T1000 (cell line): Measurements from ENCODE around the gene SPATA19.

Experiments used
- DNase-seq: peaks from one replicate; lab custom pipeline; 2025; ENCODE audit warnings: mixed read lengths; lab: John Stamatoyannopoulos, UW

The SPATA19 gene

GRCh38 chr11:133818302-133818701, 27.0 kb downstream of the SPATA19 start:
- DNase-seq, result no peak

- no peak for DNase-seq
Observed at GRCh38 chr11:133817449-133817848, 27.9 kb downstream of the SPATA19 start.

GRCh38 chr11:133816146-133816870, 29.0 kb downstream of the SPATA19 start:
- DNase-seq, result no peak

- no peak for DNase-seq
Observed at GRCh38 chr11:133815636-133816035, 29.7 kb downstream of the SPATA19 start.

GRCh38 chr11:133814588-133815100, 30.7 kb downstream of the SPATA19 start:
- DNase-seq, result no peak

DNA sequence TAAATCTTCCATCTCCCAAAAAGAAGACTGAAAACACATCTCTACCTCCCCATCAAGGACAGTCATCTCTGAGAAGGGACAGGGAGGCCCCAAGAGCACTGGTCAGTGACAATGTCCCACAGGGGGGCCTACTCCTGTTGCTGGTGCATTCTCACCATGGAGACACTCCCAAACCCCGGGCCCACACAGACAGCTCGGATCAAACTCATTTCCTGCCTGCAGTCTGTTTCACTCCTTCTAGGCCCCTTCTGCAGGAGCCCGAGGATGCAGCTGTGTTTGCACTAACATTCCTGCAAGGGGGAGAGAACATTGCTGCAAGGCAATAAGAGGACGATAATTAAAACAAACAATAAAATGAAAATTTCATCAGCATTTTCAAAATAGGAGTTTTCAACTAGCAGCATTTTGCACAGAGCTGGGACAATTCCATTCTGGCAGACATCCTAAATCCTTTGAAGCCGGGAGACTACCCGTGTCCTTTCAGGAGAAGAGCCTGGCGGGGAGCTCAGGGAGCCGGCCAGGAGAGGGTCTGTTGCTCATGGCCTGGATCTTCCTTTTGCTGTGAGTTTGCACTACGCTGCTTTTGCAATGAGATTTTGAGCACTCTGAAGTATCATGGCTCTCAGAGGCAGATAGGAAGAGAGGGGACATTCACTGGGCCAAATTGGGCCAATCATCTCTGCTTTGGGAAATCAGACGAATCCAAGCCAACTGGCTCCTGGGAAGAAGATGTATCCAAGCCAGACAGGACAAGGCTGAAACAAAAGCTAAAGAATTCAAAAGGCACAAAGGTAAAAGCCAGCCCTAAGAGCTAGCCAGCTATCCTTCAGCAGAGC, 33.2 kb downstream of the SPATA19 start:
- DNase-seq, result no peak

- no peak for DNase-seq
Observed at GRCh38 chr11:133810766-133811165, 34.5 kb downstream of the SPATA19 start.

- no peak for DNase-seq
Observed at GRCh38 chr11:133809569-133810491, 35.5 kb downstream of the SPATA19 start.

DNA sequence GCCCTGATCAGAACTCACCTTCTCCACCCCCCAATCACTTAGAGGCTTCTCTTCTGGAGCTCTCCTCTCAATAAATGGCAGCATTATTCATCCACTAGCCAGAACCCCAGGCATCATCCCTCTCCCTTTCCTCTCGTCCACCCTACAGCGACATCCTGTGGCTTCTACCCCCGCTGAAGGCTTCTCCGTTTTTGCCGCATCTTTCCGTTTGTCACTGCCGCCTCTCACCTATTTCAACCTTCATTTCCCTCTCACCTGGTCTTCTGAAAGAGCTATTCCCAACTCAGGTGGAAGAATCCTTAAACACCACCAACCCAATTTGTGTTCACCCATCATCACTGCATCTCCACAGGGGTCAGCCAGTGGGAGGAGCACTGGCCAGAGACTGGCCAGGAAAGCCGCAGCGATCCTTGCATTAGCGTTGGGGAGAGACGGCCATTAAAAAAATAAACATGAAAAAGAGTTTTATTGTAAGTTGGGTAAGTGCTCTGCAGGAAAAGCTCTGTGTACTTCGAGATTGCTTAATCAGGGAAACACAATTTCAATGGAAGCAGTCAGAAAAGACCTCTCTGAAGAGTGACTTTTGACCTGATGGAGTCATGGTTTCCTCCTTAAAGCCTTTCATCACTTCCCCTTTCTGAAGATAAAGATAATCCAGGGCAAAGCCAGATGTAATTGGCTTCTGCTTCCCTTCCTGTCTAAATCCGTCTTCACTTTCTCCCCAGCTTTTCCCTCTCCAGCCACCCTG, 36.7 kb downstream of the SPATA19 start:
- no peak for DNase-seq

- no peak for DNase-seq
Observed at GRCh38 chr11:133803026-133803425, 42.3 kb downstream of the SPATA19 start.

DNA sequence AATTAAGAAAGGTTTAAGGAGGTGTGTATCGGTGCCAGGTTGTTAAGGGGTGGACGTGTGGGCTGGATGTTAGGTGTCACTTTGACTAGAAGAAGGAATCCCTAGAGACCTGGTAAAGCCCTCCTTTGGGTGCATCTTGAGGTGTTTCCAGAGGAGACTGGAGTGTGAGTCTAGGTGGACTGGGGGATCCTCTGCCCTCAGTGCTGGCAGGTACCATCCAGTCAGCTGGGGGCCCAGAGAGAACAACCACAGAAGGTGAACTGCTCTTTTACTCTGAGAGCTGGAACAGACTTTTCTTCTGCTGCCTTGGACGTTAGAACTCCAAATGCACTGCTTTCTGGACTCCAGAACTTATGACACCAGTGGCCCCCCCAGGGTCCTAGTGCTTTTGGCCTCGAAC, 44.0 kb downstream of the SPATA19 start:
- DNase-seq, result no peak

GRCh38 chr11:133800666-133801065, 44.6 kb downstream of the SPATA19 start:
- DNase-seq, result no peak

DNA sequence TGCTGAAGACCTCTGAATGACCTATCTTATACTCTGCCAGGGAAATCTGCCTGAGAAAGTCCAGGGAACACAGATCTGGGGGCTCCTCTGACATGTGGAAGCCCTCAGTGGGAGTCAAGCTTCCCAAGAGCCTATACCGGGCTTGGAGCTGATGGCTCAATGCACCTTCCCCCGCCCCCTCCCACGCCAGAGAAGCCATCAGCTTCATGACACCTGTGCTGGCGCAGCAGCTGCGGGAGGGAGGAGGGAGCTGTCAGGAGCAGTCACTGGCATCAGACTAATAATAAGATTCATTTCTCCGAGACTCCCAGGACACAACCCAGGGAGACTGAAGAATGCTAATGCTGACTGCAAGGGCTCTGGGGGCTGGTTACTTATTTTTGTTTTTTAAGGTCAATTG, 47.8 kb downstream of the SPATA19 start:
- no peak for DNase-seq

DNA sequence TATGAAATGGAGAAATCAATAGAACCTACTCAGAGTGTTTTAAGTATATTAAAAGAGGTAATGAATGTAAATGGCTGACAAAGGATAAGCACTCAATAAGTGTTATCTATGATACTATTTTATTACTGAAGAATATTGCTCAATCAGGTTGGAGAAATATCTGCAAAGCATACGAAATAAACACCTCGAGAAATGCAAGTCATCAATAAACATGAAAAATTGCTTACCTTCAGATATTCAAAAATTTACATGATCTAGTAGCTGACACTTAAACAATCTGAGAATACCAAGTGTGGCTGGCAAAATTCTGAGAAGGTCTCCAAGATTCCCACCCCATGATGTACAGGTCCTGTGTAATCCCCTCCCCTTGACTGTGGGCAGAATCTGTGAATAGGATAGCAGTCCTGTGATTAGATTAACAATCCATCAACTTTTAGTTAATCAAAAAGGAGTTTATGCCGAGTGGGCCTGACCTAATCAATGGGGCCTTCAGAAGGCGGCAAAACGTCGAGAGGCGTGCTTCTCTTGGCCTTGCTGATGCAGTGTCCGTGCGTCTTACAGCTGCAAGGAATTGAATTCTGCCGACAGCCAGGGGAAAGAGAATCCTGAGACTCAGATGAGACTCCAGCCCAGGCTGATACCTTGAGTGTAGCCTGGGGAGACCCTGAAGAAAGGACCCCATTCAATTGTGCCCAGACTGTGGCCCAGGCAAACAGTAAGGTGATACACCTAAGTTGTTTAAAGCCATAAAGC, 49.1 kb downstream of the SPATA19 start:
- DNase-seq, result no peak

GRCh38 chr11:133795088-133795487, 50.2 kb downstream of the SPATA19 start:
- no peak for DNase-seq

DNA sequence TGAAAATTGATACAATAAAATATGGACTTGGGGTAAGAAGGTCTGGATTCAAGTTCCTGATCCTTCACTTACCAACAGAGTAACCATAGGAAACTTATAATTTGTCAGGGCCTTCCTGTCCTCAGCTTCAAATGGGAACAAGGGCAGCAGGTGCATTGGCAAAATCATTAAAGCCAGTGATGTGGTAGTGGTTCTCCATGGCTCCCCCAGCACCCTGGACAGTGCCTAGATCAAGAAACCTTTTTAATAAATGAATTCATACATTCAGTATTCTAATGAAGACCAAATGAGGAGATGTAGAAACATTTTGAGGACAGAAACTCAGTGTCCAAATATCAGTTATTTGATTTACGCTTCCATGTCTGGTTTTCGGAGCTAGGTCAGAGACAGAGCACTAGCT, 51.1 kb downstream of the SPATA19 start:
- DNase-seq, result no peak

DNA sequence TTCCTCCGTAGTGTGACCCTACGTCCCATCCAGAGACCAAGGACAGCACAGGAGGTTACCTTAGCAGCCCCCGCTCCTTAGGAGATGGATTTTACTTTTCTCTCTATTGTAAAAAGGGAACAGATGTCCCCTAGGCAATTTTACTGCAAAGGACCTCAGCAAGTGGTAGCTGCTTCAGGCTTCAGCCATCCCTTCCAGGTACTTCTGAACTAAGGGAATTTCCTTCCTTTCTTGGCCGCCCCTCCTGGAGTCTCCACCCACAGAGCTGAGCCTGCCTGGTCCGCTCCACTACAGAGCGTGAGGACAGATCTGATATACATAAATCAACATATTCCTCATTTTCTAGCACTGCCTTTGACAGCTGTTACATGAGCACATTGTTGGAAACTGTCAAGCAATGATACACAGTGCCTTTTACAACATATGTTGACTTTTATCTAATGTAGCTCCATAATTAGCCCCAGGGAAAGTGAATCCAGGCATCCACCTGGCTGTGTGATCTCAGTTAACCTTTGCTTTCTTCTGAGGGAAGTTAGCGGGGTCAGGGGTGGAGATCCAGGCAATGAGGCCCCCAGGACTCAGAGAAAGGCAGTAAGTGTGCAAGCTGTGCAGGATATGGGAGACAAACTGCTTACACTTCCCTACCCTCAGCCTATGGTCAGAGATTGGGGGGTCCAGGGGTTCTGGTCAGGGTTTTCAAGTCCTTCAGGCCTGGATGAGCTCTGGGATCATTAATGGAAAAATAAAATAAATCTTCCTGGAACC, 51.9 kb downstream of the SPATA19 start:
- no peak for DNase-seq

GRCh38 chr11:133790995-133791394, 54.3 kb downstream of the SPATA19 start:
- DNase-seq, result no peak
